CD4-positive, CD25-positive, alpha-beta regulatory T cell (primary cell): Measurements from ENCODE around the gene ANO6. TPM values are rescaled to one million over a fixed set of nuclear protein-coding genes. Genes with fewer than 3 reads are reported as not detected.
A peak's percentile ranks its signal among the peaks of the same experiment; 100 is the strongest.

Experiments
- ATAC-seq, 2 donors: fragments of 150-1000 bp; cut with Tn5 transposase; one replicate each; pipeline ENCODE4 v1.10.0; 2021; ENCODE audit warnings: low read depth in 2 of 2, moderate number of reproducible peaks in 2 of 2, moderate library complexity in 1 of 2
- DNase-seq, 3 donors: peaks; one replicate each; pipeline versions ENCODE4 v3.0.0 to v3.0.0-alpha.2; 2012 to 2022; ENCODE audit warnings: mixed read lengths in 1 of 3
- H3K27ac ChIP-seq: one replicate; pipeline ENCODE4 v1.7.0; 2013; ENCODE audit warnings: mild to moderate bottlenecking, low read length; ENCODE audit not compliant: insufficient read depth, poor library complexity, severe bottlenecking
- H3K27me3 ChIP-seq: one replicate; pipeline ENCODE4 v1.7.0; 2013; ENCODE audit warnings: low read length; ENCODE audit not compliant: control insufficient read depth, insufficient read depth
- H3K36me3 ChIP-seq: one replicate; pipeline ENCODE4 v1.7.0; 2013; ENCODE audit warnings: mild to moderate bottlenecking, low read length, moderate library complexity; ENCODE audit not compliant: control insufficient read depth, insufficient read depth
- H3K4me1 ChIP-seq: 2 replicates; pipeline ENCODE4 v1.7.0; 2013; ENCODE audit warnings: mild to moderate bottlenecking, low read length; ENCODE audit not compliant: insufficient read depth, control insufficient read depth, poor library complexity, severe bottlenecking
- H3K4me3 ChIP-seq: one replicate; pipeline ENCODE4 v1.7.0; 2013; ENCODE audit warnings: low read depth, mild to moderate bottlenecking, low read length, moderate library complexity
- H3K9me3 ChIP-seq, 2 experiments: 1 replicate in 1 of 2; 2 replicates in 1 of 2; pipeline ENCODE4 v1.7.0; 2013; ENCODE audit warnings: low read length in 2 of 2, mild to moderate bottlenecking in 1 of 2, moderate library complexity in 1 of 2; ENCODE audit not compliant: control insufficient read depth in 2 of 2
- H3K27ac Mint-ChIP-seq, 3 donors: one replicate each; pipeline ENCODE4 v1.8.0; 2020 to 2022; ENCODE audit warnings: mild to moderate bottlenecking in 3 of 3, mixed read lengths in 3 of 3, moderate library complexity in 2 of 3
- H3K27me3 Mint-ChIP-seq: one replicate; pipeline ENCODE4 v1.8.0; 2022; ENCODE audit warnings: mild to moderate bottlenecking, mixed read lengths
- H3K36me3 Mint-ChIP-seq: one replicate; pipeline ENCODE4 v1.8.0; 2020; ENCODE audit warnings: mixed read lengths
- H3K4me1 Mint-ChIP-seq, 4 donors: one replicate each; pipeline ENCODE4 v1.8.0; 2020 to 2022; ENCODE audit warnings: mixed read lengths in 4 of 4, mild to moderate bottlenecking in 1 of 4
- H3K4me3 Mint-ChIP-seq, 4 donors: one replicate each; pipeline ENCODE4 v1.8.0; 2020 to 2022; ENCODE audit warnings: mild to moderate bottlenecking in 4 of 4, mixed read lengths in 4 of 4, moderate library complexity in 3 of 4
- H3K9me3 Mint-ChIP-seq, 7 donors: one replicate each; pipeline ENCODE4 v1.8.0; 2020 to 2022; ENCODE audit warnings: mixed read lengths in 7 of 7, mild to moderate bottlenecking in 3 of 7, moderate library complexity in 2 of 7
- polyA plus RNA-seq, 4 donors: library from polyadenylated mRNA; unstranded; fragments of 300-500 nt; fragmentation: Illumina TruSeq; gene quantifications; one replicate each; pipeline ENCODE4 v1.2.3, GENCODE V29; 2021
- total RNA-seq: library from RNA; stranded (reverse); gene quantifications from one replicate; pipeline ENCODE4 v1.2.3, GENCODE V29; 2022

ANO6 gene
- total and polyA plus RNA-seq, 5 donors from 2014 or later = 19.9 to 30.1 (median 24.7) TPM

DNA sequence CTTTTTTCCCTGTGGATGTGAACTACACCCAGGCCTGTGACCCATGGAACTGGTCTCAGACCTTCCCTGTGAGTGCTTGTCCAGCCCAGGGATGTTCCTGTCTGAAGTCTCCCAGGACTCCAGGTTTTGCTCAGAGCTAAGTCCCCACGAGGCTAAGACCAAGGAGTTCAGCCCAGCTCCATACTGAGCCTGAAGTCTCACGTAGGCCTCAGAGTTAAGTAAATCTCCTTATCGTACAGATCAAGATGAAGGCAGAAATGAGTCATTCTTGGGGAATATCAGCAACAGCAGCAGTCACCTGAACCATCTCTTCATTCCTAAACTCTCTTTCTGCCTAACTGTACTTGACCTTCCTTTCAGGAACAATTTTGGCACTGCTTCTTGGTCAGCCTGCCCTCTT is 139.8 kb downstream of the ANO6 start:
- peaks cover 57% of the 10 kb centered on the region for H3K36me3 Mint-ChIP-seq
- no peak overlapping the region for H3K27ac ChIP-seq
- H3K4me3 ChIP-seq = no peak overlapping the region
- H3K4me1 ChIP-seq = no peaks in the 10 kb centered on the region
- no peaks in the 10 kb centered on the region for H3K27me3 Mint-ChIP-seq
- H3K4me1 Mint-ChIP-seq = peaks cover 6 to 29% (median 12%) of the 10 kb centered on the region in 4 donors
- H3K4me3 Mint-ChIP-seq = no peak overlapping the region
- peaks cover 48% of the 10 kb centered on the region for H3K36me3 ChIP-seq
- H3K27me3 ChIP-seq = no peaks in the 10 kb centered on the region
- no peak for ATAC-seq
- no peak for DNase-seq
- H3K27ac Mint-ChIP-seq = peak overlapping the region in 2 of 3 donors; percentile 4 to 34
- H3K9me3 ChIP-seq = no peaks in the 10 kb centered on the region
- peaks cover 0 to 3% (median 0%) of the 10 kb centered on the region in 7 donors for H3K9me3 Mint-ChIP-seq

- DNase-seq = no peak
- H3K36me3 ChIP-seq = peaks cover 39% of the 10 kb centered on the region
- H3K4me3 Mint-ChIP-seq = no peak overlapping the region
- H3K27me3 Mint-ChIP-seq = no peaks in the 10 kb centered on the region
- peaks cover 0 to 6% of the 10 kb centered on the region in 2 experiments for H3K9me3 ChIP-seq
- peaks cover 6 to 20% (median 8%) of the 10 kb centered on the region in 4 donors for H3K4me1 Mint-ChIP-seq
- ATAC-seq = no peak
- H3K27me3 ChIP-seq = no peaks in the 10 kb centered on the region
- no peak overlapping the region for H3K4me3 ChIP-seq
- H3K27ac ChIP-seq = no peak overlapping the region
- no peaks in the 10 kb centered on the region for H3K4me1 ChIP-seq
- H3K9me3 Mint-ChIP-seq = peaks cover 0 to 8% (median 3%) of the 10 kb centered on the region in 7 donors
- peaks cover 56% of the 10 kb centered on the region for H3K36me3 Mint-ChIP-seq
- H3K27ac Mint-ChIP-seq = no peak overlapping the region
Observed at GRCh38 chr12:45356822-45357538, 141.1 kb downstream of the ANO6 start.

DNA sequence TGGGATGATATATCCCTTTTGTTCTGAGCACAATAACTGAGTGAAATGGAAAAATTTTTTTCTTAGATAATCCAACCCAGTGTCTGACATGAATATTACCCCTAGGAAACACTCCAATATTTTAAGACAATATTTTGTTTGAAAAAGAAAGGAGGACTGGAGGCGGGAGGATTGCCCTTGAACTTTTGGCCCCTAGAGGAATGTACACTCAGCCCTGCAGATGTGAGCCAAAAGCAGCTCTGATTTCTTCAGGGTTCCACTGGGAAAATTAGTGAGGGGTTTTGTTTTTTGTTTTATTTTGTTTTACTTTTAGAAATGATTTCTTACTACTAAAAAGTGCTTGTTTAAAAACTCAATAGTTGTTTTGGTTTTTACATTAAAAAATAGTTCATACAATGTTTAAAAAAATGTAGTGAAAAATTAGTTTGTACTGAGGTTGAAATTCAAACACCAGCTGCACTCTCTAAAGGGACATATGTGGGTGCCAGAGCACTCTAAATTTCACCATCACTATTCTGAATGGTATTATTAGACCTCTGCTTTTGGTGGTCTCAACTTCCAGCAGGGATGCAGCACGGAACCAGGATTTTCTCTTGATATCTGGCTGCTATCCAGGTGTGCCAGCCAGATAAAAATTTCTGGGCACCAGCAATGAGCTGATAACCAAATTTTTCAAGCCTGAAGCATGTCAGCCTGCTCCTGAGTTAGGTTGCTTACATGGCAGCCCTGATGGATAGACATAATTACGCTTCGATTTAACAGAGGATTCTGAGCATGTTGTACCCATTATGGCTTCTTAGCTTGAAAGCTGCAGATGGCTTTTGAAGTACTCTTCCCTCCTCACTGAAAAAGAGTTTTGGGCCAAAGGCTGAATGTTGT is 141.9 kb downstream of the ANO6 start:
- ATAC-seq = no peak
- peaks cover 5 to 9% of the 10 kb centered on the region in 2 experiments for H3K9me3 ChIP-seq
- Mint-ChIP-seq H3K9me3 (peaks cover 0 to 14% (median 3%) of the 10 kb centered on the region in 7 donors), H3K36me3 (peaks cover 57% of the 10 kb centered on the region), H3K27me3 (no peaks in the 10 kb centered on the region), H3K4me1 (peaks cover 5 to 17% (median 8%) of the 10 kb centered on the region in 4 donors), H3K4me3 (no peak overlapping the region), H3K27ac (peak overlapping the region in 1 of 3 donors; percentile 22)
- peaks cover 37% of the 10 kb centered on the region for H3K36me3 ChIP-seq
- no peaks in the 10 kb centered on the region for H3K27me3 ChIP-seq
- H3K4me1 ChIP-seq = no peaks in the 10 kb centered on the region
- H3K27ac ChIP-seq = no peak overlapping the region
- no peak overlapping the region for H3K4me3 ChIP-seq
- DNase-seq = no peak

DNA sequence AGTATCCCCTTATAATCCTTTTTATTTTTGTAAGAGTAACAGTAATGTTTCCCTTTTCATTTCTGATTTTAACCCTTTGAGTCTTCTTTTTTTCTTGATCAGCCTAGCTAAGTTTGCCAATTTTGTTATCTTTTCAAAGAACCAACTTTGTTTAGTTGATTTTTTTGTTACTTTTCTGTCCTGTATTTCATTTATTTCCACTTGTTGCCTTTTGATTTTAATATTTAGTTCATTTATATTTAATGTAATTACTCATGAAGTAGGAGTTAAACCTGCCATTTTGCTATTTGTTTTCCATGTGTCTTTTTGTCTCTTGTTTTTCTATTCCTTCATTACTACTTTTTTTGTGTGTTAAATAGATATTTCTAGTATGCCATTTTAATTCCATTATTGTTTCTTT is 146.4 kb downstream of the ANO6 start:
- Histone ChIP-seq H3K4me1 (no peaks in the 10 kb centered on the region), H3K27me3 (no peaks in the 10 kb centered on the region), H3K4me3 (no peak overlapping the region), H3K36me3 (peaks cover 22% of the 10 kb centered on the region), H3K9me3 (peaks cover 19 to 25% of the 10 kb centered on the region in 2 experiments), H3K27ac (no peak overlapping the region)
- H3K27me3 Mint-ChIP-seq = no peaks in the 10 kb centered on the region
- peaks cover 63% of the 10 kb centered on the region for H3K36me3 Mint-ChIP-seq
- no peak for DNase-seq
- H3K9me3 Mint-ChIP-seq = peaks cover 3 to 33% (median 16%) of the 10 kb centered on the region in 7 donors
- H3K4me3 Mint-ChIP-seq = no peak overlapping the region
- ATAC-seq = no peak
- H3K4me1 Mint-ChIP-seq = peaks cover 0 to 1% (median 0%) of the 10 kb centered on the region in 4 donors
- no peak overlapping the region for H3K27ac Mint-ChIP-seq

- peaks cover 0 to 5% (median under 1%) of the 10 kb centered on the region in 4 donors for H3K4me1 Mint-ChIP-seq
- no peaks in the 10 kb centered on the region for H3K4me1 ChIP-seq
- no peak overlapping the region for H3K27ac ChIP-seq
- peaks cover 24% of the 10 kb centered on the region for H3K36me3 ChIP-seq
- ATAC-seq (no peak), DNase-seq (no peak)
- no peaks in the 10 kb centered on the region for H3K27me3 Mint-ChIP-seq
- no peak overlapping the region for H3K27ac Mint-ChIP-seq
- peaks cover 3 to 33% (median 16%) of the 10 kb centered on the region in 7 donors for H3K9me3 Mint-ChIP-seq
- no peaks in the 10 kb centered on the region for H3K27me3 ChIP-seq
- no peak overlapping the region for H3K4me3 ChIP-seq
- no peak overlapping the region for H3K4me3 Mint-ChIP-seq
- H3K36me3 Mint-ChIP-seq = peaks cover 58% of the 10 kb centered on the region
- peaks cover 19 to 25% of the 10 kb centered on the region in 2 experiments for H3K9me3 ChIP-seq
Observed at GRCh38 chr12:45363903-45364302, 148.0 kb downstream of the ANO6 start.

GRCh38 chr12:45368841-45369489 is 153.1 kb downstream of the ANO6 start:
- no peak overlapping the region for H3K27ac Mint-ChIP-seq
- Histone ChIP-seq H3K9me3 (peaks cover 5 to 8% of the 10 kb centered on the region in 2 experiments), H3K27ac (no peak overlapping the region), H3K4me1 (no peaks in the 10 kb centered on the region), H3K36me3 (peaks cover 31% of the 10 kb centered on the region), H3K27me3 (no peaks in the 10 kb centered on the region), H3K4me3 (no peak overlapping the region)
- no peaks in the 10 kb centered on the region for H3K27me3 Mint-ChIP-seq
- no peak for ATAC-seq
- peaks cover 36% of the 10 kb centered on the region for H3K36me3 Mint-ChIP-seq
- peaks cover 0 to 5% (median 0%) of the 10 kb centered on the region in 4 donors for H3K4me1 Mint-ChIP-seq
- no peak for DNase-seq
- H3K4me3 Mint-ChIP-seq = no peak overlapping the region
- H3K9me3 Mint-ChIP-seq = peaks cover 0 to 16% (median 10%) of the 10 kb centered on the region in 7 donors

- Mint-ChIP-seq H3K27me3 (no peaks in the 10 kb centered on the region), H3K27ac (no peak overlapping the region), H3K36me3 (peaks cover 35% of the 10 kb centered on the region), H3K4me1 (no peaks in the 10 kb centered on the region), H3K9me3 (no peaks in the 10 kb centered on the region), H3K4me3 (no peak overlapping the region)
- H3K4me1 ChIP-seq = no peaks in the 10 kb centered on the region
- no peak for DNase-seq
- H3K27ac ChIP-seq = no peak overlapping the region
- peaks cover 16% of the 10 kb centered on the region for H3K36me3 ChIP-seq
- H3K27me3 ChIP-seq = no peaks in the 10 kb centered on the region
- H3K4me3 ChIP-seq = no peak overlapping the region
- no peak for ATAC-seq
- H3K9me3 ChIP-seq = no peaks in the 10 kb centered on the region
Observed at GRCh38 chr12:45377815-45378214, 161.9 kb downstream of the ANO6 start.
